ENCODE measurements around the gene COPA.

The COPA gene

GRCh38 chr1:160361814-160362167 is 18.7 kb upstream of the COPA start:
- H3K4me3 ChIP-seq (ENCODE audit: low read depth, low read length): no peak overlapping the region

GRCh38 chr1:160361199-160361598 is 18.1 kb upstream of the COPA start:
- no peak overlapping the region for H3K4me3 ChIP-seq (ENCODE audit: low read depth, low read length)
- TF ChIP-seq CTCF (IDR thresholded peaks at IDR 0.05; ENCODE audit: borderline replicate concordance, insufficient read depth, low read depth, low read length): no peak

More at GRCh38 chr1:160361814-160362167, 18.7 kb upstream of the COPA start:
- no peak for TF ChIP-seq CTCF (IDR thresholded peaks at IDR 0.05; ENCODE audit: borderline replicate concordance, insufficient read depth, low read depth, low read length)

GRCh38 chr1:160360227-160360695 is 17.2 kb upstream of the COPA start:
- TF ChIP-seq CTCF (IDR thresholded peaks at IDR 0.05; ENCODE audit: borderline replicate concordance, insufficient read depth, low read depth, low read length): no peak
- H3K4me3 ChIP-seq (ENCODE audit: low read depth, low read length): no peak overlapping the region

GRCh38 chr1:160359559-160360226 is 16.6 kb upstream of the COPA start:
- no peak overlapping the region for H3K4me3 ChIP-seq (ENCODE audit: low read depth, low read length)
- TF ChIP-seq CTCF (IDR thresholded peaks at IDR 0.05; ENCODE audit: borderline replicate concordance, insufficient read depth, low read depth, low read length): no peak

GRCh38 chr1:160358073-160358472 is 15.0 kb upstream of the COPA start:
- no peak for TF ChIP-seq CTCF (IDR thresholded peaks at IDR 0.05; ENCODE audit: borderline replicate concordance, insufficient read depth, low read depth, low read length)

GRCh38 chr1:160357286-160358002 is 14.4 kb upstream of the COPA start:
- TF ChIP-seq CTCF (IDR thresholded peaks at IDR 0.05; ENCODE audit: borderline replicate concordance, insufficient read depth, low read depth, low read length): no peak
- H3K4me3 ChIP-seq (ENCODE audit: low read depth, low read length): no peak overlapping the region

More at GRCh38 chr1:160358073-160358472, 15.0 kb upstream of the COPA start:
- H3K4me3 ChIP-seq (ENCODE audit: low read depth, low read length): no peak overlapping the region

All from GM12875 (cell line).